HG03135 (cell line): Measurements from ENCODE around the gene TPR.

Experiments used
- ATAC-seq: cut with Tn5 transposase; IDR thresholded peaks from one replicate; pipeline ENCODE4 v1.9.1; 2021; ENCODE audit warnings: mild to moderate bottlenecking, moderate library complexity; ENCODE audit not compliant: unreplicated experiment

The TPR gene

DNA sequence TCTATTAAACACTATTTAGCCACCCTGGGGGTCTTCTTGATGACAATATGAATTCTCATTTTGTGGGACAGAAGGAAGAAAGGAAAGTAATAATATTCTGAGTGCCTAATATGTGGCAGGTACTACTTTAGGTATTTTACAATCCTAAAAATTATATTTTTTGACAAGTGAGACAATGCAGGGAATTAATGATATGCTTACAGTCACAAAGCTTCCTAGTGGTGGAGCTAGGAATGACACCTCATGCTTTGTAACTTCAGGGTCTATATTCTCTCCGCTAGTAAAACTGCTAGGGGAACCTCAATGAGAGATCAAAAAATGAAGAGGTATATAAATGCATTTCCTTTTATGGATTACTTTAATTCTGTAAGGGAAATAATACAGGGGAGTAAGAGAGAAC is 44.3 kb downstream of the TPR start:
- no peak for ATAC-seq

DNA sequence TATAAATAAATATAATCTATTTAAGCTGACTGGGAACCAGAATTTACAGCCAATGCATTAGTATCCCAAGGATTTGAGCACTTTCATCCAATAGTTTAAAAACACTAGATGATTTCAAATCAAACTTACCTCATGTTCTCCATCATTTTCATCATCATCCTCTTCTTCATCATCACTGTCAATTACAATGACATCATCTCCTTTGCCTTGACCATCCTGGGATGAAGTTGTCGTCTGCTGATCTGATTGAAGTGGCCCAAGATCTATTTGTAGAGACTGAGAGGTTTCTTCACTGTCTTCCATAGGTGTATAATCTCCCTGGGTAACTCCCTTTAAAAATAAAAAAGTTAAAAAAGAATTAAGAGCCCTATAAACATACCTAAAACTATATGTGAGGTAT is 47.7 kb downstream of the TPR start:
- ATAC-seq = no peak

DNA sequence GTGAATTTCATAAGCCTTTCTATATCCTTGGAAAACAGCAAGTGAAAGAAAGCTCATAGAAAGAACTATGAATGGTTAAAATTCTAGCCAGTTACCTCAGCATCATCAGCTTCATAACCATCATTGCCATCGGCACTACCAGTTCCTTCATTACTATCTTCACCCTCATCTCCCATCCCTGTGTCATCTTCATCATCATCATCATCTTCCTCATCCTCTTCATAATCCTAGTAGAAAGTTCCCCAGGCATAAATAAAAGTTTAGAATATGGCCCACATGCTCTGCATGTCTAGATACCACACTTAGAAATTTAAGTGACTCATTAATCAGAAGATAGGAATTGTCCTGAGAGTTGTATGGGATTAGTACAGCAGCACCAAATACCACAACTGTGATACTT is 49.0 kb downstream of the TPR start:
- ATAC-seq = no peak

DNA sequence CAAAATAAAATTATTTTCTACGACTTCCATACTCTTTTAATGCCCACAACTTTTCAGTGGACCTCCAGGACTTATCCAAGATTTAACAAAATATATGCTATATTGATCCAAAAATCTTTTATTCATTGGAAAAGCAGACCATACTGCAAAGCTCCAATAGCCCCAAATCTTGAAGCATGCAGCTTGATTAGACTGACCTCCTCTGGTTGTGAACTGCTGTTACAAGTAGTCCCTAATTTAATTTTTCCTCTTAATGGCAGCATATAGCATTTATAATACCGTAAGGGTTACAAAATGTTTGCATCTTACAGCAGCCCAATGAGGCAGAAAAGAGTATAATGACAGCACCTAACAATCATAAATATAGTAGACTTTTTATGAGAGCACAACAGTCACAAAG is 49.8 kb downstream of the TPR start:
- no peak for ATAC-seq

DNA sequence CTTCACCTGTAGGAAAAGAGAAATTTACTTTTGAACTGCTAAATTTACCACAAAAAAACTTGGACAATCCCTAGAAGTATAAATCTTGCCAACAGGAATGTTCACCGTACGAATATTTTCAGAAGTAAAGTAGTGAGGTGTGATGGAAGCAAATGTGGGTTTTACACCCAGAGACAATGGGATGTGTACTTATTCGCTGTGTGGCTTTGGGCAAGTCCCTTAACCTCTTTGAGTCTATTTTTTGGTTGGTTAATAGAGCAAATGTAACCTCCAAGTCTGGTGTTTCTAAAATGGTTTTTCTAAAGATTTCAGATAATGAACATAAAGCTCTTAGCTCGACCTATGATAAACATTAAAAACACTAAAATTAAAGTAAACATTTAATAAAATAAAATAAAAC is 51.2 kb downstream of the TPR start:
- ATAC-seq = no peak

DNA sequence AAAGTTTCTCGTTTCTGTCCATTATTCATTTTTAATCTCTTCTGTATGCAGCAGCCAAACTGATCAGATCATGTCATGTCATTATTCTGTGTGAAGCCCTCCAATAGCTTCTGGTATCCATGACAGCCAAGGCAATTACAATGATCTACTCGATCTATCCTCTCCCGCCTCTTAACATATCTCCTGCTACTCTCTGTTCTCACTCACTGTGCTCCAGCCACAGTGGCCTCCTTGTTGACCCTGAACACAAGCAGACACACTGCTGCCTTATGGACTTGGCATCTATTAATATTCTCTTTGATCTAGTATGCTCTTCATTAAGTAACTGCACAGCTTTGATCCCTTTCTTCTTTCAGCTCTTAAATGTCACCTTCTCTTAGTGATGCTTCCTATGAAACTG is 59.5 kb downstream of the TPR start:
- no peak for ATAC-seq

DNA sequence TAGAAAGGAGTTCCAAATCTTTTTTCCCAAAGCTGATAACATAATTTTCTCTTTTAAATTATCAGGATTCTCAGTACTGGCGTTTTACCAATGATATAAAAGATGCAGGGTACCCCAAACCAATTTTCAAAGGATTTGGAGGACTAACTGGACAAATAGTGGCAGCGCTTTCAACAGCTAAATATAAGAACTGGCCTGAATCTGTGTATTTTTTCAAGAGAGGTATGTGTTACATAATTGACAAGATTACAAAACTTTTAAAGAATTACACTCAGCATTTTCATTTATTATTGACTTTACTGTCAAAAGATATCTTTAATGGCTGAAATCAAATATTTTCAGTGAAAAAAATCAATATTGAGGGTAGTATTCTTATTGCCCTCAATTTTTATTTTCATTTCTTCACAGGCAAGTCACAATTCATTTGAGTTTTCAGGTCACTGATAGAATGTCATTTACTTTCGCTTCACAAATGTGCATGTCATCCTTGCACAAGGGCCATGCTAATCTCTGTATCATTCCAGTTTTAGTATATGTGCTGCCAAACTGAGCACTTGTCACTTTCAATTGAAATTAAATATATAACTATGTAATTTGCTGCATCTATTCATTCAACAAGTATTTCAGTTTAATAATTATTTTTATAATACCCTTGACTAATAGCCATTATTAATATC is 63.5 kb downstream of the TPR start:
- ATAC-seq = no peak

DNA sequence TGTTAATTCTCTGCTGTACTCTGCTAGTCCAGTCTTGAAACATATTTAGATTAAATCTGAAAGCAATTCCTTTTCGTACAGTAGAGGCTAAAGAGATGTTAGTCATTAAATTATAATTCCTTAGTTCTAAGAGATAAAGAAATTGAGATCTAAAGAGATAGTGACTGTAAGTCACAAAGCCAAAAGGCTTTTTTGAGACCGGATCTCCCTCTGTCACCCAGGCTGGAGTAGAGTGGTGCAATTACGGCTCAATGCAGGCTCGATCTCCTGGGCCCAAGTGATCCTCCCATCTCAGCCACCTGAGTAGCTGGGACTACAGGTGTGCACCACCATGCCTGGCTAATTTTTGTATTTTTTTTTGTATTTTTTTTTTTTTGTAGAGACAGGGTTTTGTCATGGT is 64.7 kb downstream of the TPR start:
- ATAC-seq = no peak

DNA sequence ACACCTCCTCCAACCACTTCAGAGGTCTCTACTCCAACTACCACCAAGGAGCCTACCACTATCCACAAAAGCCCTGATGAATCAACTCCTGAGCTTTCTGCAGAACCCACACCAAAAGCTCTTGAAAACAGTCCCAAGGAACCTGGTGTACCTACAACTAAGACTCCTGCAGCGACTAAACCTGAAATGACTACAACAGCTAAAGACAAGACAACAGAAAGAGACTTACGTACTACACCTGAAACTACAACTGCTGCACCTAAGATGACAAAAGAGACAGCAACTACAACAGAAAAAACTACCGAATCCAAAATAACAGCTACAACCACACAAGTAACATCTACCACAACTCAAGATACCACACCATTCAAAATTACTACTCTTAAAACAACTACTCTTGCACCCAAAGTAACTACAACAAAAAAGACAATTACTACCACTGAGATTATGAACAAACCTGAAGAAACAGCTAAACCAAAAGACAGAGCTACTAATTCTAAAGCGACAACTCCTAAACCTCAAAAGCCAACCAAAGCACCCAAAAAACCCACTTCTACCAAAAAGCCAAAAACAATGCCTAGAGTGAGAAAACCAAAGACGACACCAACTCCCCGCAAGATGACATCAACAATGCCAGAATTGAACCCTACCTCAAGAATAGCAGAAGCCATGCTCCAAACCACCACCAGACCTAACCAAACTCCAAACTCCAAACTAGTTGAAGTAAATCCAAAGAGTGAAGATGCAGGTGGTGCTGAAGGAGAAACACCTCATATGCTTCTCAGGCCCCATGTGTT is 66.6 kb downstream of the TPR start:
- ATAC-seq = no peak

DNA sequence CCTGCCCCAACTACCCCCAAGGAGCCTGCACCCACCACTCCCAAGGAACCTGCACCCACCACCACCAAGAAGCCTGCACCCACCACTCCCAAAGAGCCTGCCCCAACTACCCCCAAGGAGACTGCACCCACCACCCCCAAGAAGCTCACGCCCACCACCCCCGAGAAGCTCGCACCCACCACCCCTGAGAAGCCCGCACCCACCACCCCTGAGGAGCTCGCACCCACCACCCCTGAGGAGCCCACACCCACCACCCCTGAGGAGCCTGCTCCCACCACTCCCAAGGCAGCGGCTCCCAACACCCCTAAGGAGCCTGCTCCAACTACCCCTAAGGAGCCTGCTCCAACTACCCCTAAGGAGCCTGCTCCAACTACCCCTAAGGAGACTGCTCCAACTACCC is 67.6 kb downstream of the TPR start:
- ATAC-seq = no peak

DNA sequence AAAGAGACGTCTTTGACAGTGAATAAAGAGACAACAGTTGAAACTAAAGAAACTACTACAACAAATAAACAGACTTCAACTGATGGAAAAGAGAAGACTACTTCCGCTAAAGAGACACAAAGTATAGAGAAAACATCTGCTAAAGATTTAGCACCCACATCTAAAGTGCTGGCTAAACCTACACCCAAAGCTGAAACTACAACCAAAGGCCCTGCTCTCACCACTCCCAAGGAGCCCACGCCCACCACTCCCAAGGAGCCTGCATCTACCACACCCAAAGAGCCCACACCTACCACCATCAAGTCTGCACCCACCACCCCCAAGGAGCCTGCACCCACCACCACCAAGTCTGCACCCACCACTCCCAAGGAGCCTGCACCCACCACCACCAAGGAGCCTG is 68.5 kb downstream of the TPR start:
- ATAC-seq = no peak

DNA sequence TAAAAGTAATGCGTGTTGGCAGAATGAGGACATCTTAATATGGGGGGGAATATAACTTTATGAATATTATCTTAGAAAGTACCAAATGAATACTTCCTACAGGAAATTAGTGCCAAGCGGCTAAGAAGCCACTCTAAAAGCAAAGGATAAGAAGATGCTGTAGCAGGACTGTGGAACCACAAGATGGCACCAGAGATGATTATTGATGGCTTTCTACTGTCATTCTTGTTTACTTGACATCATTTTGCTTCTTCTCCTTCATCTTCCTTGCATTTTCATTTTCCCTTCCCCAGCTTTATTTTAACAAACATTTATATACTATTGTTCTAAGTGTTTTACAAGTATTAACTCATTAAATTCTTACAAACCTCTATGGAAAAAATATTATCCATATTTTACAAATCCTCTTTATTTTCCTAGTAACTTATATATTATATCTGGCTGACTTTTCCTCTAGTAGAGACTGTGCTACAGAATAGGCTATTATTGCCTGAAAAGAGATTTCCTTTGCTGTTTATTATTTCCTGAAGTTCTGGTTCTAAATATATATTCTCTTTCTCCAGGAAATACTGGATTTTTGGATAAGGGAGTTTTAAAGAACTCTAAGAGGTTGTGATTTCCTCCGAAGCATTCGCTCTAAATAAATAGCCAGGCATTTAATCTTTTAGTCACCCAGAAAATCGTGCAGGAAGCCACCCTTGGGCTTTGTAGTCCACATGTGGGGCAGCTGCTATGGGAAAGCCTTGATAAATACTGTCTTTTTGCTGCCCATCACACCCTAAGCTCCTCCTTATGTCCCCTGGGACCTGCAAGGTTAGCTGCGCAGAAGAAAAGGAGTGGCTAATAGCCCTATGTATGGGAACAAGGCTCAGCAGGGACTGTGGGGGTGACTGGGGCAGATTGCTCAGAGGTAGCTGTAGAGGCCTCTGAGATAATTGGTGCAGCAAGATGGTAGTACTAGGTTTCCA is 69.8 kb downstream of the TPR start:
- no peak for ATAC-seq

DNA sequence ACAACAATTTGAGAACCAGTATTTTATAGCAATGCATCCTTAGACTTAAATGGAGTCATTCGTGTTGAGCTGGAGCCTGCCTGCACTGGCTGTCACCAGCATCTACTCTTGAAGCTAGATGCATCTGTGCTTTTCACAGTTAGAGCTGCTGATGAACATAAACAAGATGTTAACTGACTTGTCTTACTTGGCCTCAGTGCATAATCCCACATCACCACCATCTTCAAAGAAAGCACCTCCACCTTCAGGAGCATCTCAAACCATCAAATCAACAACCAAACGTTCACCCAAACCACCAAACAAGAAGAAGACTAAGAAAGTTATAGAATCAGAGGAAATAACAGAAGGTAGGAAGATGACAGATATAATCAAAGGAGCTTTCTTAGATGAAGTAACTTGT is 71.1 kb downstream of the TPR start:
- no peak for ATAC-seq

DNA sequence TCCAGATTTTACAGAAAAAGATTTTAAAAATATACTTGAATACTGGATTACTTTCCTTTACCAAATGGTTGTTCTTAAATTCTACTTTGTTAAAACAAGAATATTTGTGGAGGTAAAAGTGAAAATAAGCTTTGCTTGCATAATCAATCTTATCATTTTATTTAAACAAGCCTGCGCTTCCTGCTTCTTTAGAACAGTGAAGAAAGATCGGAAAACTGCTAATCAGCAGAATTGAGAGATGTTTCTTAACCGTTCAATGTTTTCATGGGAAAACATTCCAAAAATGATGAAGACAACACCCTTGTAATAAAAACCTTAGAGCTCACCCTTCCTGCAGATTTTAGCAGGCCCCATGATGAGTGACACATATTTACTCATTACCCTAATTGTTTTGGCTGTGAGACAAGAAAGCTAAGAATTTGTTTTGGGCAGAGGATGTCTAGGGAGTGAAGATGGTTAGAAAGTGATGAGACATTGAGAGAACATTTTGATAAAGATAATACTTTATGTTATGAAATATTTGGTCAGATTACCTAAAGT is 72.6 kb downstream of the TPR start:
- ATAC-seq = no peak

DNA sequence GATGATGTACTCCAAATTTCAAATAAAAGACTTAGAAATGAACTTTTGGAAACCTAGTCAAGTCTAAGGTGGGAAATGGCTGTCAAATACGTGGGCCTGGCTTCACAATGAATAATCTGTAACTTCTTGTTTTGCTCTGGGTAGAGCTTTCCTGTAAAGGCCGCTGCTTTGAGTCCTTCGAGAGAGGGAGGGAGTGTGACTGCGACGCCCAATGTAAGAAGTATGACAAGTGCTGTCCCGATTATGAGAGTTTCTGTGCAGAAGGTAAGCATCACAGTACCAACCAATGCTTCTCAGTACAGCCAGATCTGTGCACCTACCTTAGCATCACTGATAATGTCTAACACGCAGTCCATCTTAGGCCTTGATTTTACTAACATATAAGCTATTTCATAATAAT is 73.6 kb downstream of the TPR start:
- ATAC-seq = no peak

DNA sequence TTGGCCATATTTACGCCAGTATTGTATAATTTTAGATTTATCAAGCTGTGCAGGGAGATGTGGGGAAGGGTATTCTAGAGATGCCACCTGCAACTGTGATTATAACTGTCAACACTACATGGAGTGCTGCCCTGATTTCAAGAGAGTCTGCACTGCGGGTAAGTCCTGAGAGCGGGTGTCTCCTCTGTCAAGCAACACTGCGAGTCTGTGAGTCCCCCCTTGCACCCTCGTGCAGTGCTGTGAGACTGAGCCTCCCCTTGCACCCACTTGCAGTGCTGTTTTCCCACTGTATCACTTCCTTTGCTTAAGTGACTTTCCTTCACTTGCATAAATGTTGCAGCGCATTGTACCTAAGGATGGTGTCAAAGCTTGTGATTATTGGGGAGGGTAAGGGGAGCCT is 75.0 kb downstream of the TPR start:
- no peak for ATAC-seq

DNA sequence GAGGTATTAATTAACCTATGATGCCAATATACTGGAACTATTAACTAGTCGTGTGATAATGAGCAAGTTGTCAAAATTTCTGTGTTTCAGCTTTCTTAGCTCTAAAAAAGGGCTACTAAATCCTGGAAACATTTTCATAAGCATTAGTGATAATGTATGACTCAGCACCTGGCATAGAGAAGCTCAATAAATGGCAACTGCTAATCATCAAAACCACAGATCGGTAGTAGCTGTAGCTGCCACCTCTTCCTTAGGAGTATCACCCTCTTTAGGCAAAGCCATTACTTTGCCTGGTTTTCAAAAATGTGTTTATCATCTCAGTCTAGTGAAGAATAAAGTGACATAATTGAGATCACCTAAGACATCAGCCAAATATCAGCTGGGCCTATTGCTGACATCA is 75.5 kb downstream of the TPR start:
- no peak for ATAC-seq

DNA sequence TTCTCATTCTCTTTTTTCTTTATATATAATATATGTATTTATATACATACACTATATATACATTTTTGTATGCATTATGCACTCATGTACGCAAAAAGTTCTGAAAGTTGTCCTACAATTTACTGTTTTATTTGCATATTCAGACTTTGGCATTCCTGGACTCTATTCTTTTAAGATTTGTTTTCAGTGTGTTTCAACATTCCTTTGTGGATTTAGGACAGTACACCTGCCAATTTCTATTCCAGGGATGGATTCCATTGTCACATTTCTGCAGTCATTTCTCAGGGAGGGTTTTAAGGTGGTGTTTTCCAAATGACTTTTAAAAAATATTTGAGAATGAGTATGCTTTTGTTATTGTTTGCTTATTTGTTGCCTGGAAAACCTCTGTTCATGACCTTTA is 76.2 kb downstream of the TPR start:
- no peak for ATAC-seq

DNA sequence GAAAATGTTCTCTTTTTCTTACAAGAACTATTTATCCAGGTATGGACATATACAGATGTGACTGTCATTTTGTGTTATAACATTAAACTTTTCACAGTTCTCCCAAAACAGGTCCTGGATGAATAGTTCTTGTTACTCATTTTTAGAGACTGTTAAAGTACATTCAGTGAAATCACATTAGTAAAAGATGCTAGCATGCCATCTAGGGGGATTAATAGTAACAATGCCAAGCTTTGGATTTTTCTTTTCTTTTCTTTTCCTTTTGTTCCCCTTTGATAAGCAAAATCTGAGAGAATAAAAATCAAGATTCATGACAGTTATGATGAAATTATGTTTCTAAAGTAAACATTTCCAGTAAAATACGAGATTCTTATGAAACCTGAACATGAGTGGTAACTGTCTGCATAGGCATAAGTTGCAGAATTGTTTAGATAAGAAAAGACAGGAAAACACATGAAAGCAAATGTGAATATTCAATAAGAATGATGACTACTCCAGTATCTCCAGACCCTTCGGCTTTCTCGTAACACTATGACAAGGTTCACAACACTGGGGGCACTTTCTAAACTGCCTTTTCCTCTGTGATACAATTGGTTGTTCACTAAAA is 77.5 kb downstream of the TPR start:
- no peak for ATAC-seq

DNA sequence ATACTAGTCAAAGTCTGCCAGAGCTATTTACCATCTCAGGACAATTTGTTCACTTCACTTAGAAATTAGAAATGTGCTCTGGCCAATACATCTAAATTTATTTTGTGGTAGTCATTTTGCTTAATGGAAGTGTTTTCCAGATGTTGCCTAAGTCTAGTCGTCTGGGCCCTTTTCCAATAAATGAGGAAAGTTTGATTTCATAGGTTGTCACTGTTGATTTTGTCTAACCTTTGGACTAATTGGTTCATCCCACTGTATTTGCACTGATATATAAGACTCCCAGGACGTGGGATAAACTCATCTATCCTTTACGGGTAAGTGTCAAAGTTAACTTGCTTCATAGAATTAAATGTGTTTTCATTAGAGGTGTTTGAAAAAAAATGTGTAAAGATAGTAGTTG is 79.1 kb downstream of the TPR start, which contains the start of gene PRG4:
Gene PRG4 (plus strand): TSS at position 300 of the 400 bp plus-strand sequence.
- ATAC-seq = no peak

DNA sequence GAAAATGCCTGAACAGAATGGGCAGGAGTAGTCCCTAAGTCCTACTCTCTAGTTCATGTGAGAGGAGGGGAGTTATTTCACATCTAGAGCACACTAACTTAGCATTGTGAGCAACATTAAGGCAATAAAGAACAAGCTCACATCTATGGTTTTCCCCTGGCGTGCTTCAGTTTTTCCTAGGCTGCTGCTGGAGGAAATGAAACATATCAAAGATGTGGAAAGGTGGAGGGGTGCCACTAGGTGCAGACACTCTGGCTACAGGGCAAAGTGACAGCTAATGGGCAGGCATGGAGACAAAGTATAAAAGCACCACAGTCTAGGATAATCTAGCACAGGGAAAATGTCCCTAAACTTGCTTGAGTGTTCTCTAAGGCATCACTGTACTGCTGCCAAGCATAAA is 82.2 kb downstream of the TPR start:
- no peak for ATAC-seq
